ENCODE measurements around the gene PLEKHN1.

Gene PLEKHN1, protein sequence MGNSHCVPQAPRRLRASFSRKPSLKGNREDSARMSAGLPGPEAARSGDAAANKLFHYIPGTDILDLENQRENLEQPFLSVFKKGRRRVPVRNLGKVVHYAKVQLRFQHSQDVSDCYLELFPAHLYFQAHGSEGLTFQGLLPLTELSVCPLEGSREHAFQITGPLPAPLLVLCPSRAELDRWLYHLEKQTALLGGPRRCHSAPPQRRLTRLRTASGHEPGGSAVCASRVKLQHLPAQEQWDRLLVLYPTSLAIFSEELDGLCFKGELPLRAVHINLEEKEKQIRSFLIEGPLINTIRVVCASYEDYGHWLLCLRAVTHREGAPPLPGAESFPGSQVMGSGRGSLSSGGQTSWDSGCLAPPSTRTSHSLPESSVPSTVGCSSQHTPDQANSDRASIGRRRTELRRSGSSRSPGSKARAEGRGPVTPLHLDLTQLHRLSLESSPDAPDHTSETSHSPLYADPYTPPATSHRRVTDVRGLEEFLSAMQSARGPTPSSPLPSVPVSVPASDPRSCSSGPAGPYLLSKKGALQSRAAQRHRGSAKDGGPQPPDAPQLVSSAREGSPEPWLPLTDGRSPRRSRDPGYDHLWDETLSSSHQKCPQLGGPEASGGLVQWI

DNA sequence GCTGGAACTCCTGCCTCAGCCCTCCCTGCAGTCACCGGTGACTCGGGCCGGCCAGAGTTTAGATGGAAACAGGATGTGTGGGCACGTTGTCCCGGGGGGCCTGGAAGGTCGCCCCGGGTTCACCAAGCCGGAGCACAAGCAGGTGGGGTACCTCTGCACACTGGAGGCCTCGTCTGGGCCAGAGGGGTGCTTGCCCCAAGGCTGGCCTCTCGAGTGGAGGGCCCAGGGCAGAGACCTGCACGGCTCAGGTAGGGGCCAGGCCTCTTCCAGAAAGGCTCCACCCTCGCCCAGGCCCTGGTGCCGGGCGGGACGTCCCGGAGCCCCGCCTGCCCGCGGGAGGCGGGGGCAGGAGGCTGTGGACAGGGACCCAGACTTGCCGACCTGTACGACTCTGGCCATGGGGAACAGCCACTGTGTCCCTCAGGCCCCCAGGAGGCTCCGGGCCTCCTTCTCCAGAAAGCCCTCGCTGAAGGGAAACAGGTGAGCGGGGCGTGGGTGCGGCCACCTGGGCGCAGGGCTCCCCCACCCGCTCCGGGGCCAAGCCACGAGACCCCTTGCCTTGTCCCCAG is at the start of gene PLEKHN1:
PLEKHN1 (plus strand) TSS at position 348 of the 569 bp plus-strand sequence; CDS start at position 398, 50 bp downstream.
- no peak for DNase-seq

DNA sequence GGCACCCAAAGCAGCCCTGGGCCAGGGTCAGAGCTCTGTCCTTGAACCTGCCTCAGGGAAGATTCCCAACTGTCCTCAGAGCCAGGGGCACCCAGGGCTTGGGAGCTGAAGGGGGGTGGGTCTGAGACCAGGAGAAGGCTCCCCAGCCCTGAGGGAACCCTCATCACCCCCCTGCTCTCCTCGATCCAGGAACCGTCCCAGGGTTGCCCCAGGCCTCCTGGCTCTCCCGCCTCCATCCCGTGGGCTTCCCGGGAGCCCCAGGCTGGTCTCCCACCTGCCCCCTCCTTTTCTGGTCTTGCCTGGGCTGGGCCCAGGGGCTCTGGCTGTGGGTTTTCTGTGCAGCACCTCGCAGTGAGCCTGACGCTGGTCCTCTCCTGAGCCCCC is 49.2 kb upstream of the PLEKHN1 start:
- no peak for DNase-seq

DNA sequence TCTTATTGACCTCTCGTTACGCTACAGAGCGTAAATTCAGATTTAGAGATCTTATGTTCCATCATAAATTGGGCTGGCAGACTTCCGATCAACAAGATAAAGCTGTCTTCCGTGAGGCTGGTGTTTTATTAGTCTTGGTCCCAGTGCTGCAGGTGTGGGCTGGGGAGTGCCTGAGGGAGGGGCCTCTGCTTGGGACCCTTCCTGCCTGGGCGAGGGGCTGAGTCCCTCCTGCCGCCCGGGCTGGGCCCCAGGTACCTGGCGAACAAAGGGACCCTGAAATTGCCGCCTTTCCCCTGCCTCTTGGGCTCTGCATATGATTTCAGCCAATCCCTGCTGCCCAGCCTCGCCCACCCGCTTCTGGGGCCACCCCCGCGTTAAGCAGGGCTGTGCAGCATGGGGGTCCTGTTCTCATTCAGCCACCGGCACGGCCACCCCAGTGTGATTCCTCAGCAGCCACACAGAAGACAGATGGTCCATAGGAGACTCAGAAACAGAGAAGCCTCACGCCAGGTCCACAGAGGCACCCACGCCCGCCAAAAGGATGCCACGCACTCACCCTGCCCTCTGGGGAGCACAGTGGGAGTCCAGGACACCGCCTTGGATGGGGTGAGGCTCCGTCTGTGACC is 48.7 kb upstream of the PLEKHN1 start:
- DNase-seq: no peak

DNA sequence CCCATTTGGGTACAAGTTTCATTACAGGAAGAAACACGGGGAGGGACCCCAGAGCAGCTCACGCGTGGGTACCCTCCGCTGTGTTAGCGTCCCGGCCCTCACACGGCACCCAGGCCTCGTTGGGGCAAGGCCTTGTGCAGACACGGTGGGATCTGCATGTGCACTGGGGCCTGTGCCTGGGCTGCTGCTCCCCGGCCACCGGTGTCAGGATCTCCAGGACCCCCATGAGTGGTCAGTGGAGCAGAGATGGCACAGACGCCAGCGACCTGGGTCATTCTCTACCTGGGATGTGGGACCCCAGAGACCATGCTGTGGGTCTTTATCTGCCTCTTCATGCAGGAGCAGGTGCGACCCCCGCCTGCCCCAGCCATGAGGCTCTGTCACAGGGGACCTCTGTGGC is 47.9 kb upstream of the PLEKHN1 start:
- no peak for DNase-seq

DNA sequence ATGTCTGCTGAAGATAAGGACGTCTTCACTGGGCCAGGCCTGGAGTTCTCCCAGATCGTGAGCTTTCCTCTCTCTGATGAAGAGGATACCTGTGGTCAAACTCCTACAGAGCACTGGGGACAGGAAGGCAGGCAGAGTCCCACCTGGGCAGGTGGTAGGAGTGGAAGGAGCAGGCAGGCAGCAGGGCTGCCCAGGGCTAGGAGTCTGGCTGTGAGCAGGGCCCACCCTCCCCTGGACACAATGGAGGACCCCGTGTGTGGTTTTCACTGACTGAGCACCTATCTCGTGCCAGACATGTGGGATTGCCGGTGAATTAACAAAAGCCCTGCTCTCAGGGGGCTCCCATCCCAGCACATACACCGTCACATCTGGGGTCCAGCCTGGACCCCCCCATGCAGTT is 47.4 kb upstream of the PLEKHN1 start:
- DNase-seq: no peak

DNA sequence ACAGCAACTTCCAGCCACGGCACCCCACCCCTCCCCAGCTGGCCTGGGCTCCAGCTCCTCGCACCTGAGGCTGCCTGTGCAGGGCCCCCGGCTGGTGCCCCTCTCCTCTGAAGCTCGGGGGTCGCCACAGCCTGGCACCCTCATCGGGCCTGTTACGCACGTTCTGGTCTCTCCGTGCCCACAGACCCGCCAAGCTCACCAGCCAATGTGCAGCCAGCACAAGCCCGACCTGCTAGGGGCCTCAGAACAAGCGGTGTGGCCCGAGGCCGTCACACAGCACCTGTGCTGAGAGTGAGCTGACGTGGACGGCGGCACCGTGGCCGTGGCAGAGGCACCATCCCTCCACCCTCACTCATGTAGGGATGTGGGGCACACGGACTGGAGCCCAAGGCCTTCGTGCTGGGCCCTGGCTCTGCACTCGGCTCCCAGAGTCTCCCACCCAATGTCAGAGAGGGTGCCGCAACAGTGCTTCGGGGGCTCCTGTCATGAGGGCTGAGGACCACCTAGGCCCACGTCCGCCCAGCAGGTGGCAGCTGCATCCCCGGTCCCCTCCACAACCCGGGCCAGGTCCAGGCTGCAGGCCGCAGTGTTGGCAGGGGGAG is 46.9 kb upstream of the PLEKHN1 start:
- no peak for DNase-seq

DNA sequence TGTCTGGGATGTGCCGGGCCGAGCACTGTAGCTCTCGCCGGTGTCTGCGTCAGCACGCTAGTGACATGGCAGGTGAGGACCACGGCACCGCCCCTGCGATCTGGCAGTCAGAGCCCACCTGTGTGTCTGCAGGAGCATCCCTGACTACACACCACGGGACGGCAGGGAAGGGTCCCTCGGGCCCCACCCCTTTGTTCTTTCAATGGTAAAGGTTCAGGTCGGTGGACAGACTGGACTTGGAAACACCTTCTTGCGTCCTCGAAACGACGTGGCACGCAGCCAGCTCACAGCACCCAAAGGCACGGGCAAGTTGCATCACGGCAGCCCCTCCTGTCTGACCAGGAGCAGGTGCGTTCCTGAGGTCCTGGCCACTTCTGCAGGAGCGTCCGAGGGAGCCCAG is 46.3 kb upstream of the PLEKHN1 start:
- no peak for DNase-seq

DNA sequence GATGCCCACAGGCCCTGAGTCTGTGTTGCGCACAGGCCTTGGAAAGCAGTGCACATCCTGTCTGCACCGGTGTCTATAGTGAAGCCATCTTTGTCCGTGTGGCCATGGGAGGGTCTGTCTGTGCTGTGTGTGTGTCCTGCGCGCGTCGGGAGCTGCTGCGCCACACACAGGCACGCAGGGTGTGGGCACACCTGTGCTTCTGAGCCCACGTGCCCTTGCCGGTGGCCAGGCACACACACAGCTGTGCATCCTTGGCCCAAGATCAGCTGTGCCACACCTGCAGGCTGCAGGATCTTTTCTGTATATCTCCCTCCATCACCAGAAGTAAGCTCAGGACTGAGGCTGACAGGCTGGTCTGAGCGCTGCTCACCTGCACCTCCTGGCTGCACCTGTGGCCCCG is 45.8 kb upstream of the PLEKHN1 start:
- no peak for DNase-seq

DNA sequence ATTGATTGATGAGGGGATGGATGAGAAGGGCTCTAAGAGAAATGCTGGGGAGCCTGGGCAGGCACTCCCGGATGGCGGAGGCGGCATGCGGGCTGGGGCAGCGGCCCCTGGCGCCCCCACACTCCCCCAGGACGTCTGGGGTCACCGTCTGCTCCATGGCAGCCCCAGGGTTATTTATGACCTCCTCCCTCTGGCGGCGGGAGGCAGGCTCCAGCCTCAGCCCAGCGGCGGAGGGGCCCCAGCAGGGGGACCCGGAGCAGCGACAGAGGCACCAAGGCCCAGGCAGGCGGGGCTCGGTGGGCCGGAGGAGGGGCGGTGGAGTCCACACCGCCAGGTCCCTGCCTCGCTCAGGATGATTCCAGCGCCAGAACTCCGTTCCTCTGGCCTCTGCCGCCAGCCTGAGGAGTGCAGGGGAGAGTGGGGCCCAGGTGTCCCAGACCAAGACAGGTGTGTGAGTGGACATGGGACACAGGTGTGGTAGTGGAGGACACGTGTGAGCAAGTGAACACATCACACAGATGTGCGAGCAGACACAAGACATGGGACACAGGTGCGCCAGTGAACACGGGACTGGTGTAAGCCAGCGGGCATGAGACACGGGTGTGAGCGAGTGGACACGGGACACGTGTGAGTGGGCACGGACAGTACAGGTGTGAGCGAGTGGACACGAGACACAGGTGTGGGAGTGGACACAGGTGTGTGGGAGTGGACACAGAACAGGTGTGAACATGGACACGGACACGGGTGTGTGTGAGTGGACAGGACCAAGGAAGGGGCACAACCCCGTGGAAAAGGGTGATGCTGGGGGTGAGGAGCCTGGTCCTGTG is 45.1 kb upstream of the PLEKHN1 start:
- DNase-seq: no peak

DNA sequence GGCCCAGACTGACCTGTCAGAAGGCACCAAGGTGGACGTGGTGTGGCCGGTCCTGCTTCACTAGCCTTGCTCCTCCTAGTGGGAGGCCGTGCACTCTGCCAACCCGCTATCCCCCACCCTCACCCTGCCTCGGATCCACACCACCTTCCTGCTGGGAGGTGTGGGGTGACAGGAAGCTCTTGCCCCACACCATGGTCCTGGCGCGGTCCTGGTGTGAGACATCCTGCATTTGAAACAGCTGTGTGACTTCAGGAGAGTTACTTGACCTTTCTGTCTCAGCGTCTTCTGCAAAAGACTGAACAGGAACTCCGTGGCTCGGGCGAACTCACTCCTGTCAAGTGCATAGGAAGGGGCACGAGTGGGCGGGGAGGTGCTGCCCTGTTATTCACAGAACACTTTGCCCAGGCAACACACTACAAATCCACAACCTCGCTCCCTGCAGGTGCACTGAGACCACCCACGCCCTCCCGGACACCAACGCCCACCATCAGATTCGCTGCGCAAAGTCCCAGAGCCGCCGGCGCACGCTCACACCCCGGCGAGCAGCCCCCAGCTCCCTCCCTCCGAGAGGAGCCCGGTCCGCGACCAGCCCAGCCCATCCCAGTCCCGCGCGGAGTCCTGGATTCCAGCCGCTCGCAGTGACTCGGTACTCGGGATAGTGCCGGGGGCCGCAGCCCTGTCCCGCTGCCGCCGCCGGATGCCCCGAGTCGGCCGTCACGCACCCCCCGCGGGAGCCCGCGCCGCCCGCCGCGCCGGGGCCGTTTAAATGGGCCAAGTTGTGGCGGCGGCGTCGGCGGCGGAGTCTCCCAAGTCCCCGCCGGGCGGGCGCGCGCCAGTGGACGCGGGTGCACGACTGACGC is 42.9 kb upstream of the PLEKHN1 start, which contains the start of gene SAMD11:
SAMD11 (plus strand) TSS at position 793 of the 860 bp plus-strand sequence. CDS start 509 bp downstream, outside the sequence.
- peak in 3 of 4 experiments; percentile 33 to 44 (median 41) for DNase-seq

DNA sequence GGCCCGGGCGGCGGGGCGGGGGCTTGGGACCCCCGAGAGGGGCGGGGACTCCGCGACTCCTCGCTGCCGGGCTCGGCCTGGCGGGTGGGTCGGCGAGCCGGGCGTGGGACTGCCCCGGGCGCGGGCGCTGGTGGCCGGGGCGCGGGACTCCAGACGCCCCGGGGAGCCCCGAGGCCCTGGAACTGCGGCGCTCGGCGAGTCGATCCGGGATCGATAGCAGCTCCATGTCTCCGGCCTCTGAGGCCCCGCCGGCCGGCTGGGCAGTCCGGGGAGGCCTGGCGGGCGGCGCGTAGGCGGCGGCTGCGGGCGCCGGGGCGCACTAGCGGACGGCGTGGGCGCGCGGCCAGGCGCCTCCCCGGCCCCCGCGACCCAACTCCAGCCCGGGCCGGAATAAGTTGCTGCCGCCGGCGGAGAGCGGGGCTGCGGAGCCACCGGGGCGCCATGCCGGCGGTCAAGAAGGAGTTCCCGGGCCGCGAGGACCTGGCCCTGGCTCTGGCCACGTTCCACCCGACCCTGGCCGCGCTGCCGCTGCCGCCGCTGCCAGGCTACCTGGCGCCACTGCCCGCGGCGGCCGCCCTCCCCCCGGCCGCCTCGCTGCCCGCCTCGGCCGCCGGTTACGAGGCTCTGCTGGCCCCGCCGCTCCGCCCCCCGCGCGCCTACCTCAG is 42.2 kb upstream of the PLEKHN1 start:
- no peak for DNase-seq

DNA sequence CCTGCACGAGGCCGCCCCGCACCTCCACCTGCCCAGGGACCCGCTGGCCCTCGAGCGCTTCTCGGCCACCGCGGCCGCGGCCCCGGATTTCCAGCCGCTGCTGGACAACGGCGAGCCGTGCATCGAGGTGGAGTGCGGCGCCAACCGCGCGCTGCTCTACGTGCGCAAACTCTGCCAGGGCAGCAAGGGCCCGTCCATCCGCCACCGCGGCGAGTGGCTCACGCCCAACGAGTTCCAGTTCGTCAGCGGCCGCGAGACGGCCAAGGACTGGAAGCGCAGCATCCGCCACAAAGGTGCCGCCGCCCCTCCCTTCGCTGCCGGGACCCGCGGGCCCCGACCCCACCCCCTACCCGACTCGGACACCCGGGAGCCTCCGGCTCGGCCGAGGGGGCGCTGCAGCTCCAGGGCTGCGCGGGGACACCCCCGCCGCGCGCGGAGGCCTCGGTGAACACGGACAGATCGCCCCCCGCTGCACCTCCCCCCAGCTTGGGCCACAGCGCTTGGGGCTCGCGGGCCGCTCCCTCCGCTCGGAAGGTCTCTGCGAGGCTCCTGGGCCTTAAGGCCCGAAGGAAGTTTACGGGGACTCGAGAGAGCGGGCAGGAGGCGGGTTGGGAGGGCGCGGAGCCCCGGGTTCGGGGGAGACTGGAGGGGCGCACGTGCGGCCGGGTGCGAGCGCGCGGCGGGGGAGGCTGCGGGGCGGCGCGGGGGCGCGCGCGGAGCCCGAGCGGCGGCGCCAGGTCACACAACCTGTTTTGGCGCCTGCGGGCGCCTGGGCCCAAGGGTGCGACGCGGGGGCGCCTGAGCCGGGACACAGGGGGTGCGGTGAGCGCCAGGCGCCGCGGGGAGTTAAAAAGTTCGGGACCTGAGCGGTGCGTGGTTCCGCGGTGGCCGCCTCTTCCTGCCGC is 41.4 kb upstream of the PLEKHN1 start:
- no peak for DNase-seq

DNA sequence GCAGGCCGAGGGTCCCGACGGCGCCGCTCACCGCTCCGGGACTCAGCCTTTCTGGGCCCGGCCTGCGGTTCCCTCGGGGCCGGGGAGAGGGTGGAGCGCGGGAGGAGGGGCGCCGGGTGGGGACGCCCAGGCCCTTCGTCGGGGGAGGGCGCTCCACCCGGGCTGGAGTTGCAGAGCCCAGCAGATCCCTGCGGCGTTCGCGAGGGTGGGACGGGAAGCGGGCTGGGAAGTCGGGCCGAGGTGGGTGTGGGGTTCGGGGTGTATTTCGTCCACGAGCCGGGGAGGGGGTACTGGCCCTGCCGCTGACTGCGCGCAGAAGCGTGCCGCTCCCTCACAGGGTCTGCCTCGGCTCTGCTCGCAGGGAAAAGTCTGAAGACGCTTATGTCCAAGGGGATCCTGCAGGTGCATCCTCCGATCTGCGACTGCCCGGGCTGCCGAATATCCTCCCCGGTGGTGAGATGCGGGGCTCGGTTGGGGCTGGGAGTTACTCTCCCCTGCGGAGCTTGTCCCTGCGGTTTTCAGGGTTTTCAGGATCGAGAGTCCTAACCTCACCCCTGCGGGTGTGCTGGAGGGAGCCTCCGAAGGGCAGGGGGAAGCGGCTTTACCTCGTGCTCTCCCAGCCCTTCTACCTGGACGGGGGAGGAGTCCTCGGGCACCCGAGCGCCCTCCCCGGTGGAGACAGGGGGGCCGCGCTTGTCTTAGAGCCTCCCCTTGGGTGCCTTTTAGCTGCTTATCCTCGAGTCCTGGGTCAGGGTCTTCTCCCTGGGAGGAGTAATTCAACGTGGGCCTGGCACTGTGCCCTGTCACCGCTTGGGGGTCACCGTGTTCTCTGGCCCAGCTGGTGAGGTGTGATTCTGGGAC is 40.5 kb upstream of the PLEKHN1 start:
- DNase-seq: no peak

DNA sequence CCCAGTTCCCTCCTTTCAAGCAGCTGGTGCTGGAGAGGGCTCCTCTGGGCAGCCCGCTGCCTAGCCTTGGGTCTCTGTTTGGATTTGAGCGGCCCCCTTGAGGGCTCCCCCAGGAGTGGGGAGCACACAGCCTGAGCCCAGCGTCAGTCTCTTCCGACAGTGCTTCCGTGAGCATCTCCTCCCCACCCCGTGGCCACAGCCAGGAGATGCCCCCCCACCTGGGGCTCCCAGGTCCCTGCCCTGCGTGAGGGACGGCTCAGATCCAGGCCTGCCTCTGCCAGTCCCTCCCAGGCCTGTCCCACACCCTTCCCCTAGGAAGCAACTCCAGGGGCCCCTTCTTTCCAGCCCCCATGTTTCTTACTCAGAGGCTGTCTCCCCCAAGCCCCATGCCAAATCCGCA is 39.0 kb upstream of the PLEKHN1 start:
- no peak for DNase-seq

DNA sequence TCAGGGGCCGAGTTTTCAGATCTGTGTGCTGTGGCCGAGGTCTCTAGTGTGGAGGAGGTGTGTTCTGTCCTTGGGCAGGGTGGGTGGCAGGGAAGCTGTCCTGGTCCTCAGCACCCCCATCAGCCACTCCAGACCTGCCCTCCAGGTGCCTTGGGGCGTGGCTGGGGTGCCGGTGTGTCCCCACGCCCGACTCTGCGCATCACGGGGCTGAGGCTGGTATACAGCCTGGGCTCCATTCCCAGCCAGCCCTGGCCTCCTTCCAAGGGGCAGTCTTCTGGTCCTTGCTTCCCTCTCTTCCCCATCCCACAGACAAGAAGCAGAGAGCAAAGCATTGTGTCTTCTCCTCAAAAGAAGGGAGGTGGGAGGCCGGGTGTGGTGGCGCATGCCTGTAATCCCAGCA is 38.5 kb upstream of the PLEKHN1 start:
- no peak for DNase-seq

DNA sequence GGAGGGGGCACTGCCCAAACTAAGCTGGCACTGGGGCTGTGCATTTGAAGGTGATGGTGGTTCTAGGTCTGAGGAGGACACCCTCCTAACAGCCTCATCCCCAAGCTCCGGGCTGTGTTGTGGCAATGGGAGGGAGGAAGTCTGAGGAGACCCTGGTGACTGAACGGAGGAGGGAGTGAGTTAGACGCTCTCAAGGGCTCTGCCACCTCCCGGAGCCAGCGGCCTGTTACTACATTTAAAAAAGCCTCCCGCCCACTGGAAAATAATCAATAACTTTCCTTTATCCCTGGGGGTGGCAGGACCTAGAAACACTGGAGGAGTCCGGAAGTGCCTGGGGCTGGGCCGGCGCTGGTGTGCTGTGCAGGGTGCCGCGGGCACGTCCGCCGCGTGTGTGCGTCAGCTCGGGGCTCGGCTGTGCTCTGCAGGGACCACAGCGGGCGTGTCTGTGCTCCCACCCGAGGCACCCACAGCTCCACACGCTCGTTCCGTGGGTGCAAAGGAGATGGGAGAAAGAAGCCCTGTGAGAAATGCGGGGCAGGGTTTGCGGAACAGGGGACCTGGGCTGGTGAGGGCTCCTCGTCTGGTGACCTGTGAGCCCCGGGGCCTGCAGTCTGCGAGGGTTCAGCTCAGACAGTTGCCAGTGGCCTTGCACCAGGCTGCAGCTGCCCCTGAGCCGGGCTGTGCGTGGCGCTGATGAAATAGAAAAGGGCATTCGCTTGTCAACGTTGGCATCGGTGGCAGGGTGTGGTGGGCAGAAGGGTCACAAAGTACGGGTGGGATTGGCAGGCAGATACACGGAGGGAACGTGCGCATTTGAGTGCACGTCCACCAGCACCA is 37.2 kb upstream of the PLEKHN1 start:
- no peak for DNase-seq

Data from activated CD4-positive, CD25-positive, alpha-beta regulatory T cell (primary cell).